GM11168 (cell line): ENCODE results near the gene OR13G1.
"Not testable (repeated sequence)": the region's sequence is repeated elsewhere in the genome, so short reads cannot be mapped to it uniquely, and the experiment has no call there.

Source experiments
- in situ Hi-C: fragments of 300-500 bp; cut with MboI; formaldehyde crosslinking; loops from one replicate; pipeline ENCODE4 v1.12.0; 2022; ENCODE audit warnings: low sequenced_read_pairs; ENCODE audit not compliant: unreplicated experiment

The OR13G1 gene

DNA sequence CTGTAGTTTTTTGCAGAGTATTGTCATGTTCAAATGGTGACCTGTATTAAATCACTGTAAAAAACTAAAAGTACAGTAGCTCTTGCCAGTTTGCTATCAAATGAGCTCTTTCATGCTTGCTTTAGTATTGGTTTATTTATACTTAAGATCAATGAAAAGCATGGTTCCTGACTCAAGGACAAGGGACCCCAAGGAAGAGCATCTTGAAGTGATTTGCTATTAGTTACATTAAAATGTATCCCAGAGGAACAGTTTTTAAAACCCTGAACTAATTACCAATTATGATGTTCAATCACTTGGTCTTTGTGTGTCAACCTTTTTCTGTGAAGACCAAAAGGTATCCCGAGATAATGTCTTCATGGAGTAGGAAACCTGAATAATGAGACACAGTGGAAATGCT lies at the start of gene OR13G1:
TSS of gene OR13G1 (minus strand) at position 101 of the 400 bp plus-strand sequence. CDS start 6,698 bp downstream, outside the sequence.
- in situ Hi-C loops = no loop called here

GRCh38 chr1:247721222-247721621 lies 41.7 kb upstream of the OR13G1 start:
- in situ Hi-C loops = no loop called here

GRCh38 chr1:247716546-247716945 lies 37.0 kb upstream of the OR13G1 start, which contains the start of gene OR6F1:
Gene OR6F1, minus strand, starts transcription at chr1:247716646. Its CDS starts 3,891 bp downstream, at chr1:247712755.
- in situ Hi-C loops = no loop called here

- in situ Hi-C loops = no loop called here
Observed at GRCh38 chr1:247713753-247714152, 34.2 kb upstream of the OR13G1 start.

DNA sequence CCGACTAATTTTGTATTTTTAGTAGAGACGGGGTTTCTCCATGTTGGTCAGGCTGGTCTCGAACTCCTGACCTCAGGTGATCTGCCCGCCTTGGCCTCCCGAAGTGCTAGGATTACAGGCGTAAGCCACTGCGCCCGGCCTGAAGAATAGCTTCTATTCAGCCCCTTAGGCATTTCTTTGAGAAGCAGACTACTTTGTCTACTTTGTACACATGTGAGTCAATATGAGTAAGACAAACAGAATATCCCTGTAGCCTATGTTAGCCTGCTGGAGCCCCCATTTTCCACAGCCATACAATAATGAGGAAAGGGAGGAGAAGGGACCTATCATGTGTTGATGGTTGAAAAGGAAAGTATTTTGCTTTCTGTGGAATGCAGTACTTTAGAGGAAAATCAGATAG lies 31.1 kb upstream of the OR13G1 start:
- in situ Hi-C loops = not testable (repeated sequence)

- in situ Hi-C loops = no loop called here
Observed at GRCh38 chr1:247701338-247701737, 21.8 kb upstream of the OR13G1 start.

GRCh38 chr1:247681288-247681897 lies 1.9 kb upstream of the OR13G1 start:
- in situ Hi-C loops = no loop called here

DNA sequence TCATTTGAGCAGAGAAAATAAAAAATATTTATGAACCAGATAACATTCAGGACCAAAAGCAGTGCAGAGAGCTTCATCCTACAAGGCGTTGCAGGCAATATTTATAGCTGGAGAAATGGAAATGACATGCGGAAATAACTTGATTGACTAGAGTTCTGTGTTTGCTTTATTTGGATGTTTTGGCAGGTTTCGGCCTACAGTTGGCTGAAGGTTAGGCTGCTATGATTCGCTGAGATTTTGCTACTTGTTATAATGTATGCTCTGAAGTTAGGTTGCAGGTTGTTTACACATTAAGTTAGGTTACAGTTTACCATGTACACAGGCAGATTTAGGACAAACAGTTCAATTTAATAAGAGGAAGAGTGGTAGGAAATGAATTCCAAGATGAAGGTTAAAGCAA lies 632 bp upstream of the OR13G1 start:
- in situ Hi-C loops = no loop called here

DNA sequence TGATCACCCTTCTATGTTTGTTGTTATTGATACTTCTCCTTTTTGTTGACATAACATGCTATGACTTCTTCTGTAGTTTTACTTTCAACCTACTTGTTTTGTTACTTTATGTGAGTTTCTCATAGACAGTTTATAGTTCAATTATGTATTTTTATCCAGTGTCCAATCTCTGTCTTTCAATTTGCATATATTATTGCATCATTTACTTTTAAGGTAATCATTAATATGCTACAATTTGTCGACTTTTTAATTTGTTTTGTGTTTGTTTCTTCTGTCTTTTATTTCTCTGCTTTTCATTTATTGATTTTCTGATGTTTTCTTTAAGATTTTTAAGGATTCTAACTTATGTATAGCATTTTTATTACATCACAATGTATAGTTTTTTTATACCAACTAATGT lies 10.3 kb downstream of the OR13G1 start:
- in situ Hi-C loops = no loop called here

DNA sequence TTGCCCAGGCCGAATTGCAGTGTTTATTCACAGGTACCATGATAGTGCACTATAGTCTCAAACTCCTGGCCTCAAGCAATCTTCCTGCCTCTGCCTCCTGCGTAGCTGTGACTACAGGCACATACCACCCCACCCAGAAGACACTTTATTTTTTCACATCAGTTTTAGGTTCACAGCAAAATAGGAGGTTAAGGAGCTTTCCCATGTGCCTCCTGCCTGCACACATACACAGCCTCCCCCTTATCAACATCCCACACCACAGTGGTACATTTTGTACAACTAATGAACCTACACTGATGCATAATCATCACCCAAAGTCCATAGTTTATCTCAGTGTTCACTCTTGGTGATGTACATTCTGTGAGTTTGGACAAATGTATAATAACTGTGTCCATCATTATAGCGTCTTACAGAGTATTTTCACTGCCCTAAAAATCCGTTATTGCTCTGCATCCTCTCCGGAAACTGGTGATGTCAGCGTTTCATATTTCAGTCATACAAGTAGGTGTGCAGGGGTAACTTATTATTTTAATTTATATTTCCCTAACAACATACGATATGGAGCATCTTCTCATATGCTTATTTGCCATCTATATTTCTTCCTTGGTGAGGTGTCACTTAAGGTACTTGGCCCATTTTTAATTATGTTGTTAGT lies 23.2 kb downstream of the OR13G1 start:
- in situ Hi-C loops = no loop called here

DNA sequence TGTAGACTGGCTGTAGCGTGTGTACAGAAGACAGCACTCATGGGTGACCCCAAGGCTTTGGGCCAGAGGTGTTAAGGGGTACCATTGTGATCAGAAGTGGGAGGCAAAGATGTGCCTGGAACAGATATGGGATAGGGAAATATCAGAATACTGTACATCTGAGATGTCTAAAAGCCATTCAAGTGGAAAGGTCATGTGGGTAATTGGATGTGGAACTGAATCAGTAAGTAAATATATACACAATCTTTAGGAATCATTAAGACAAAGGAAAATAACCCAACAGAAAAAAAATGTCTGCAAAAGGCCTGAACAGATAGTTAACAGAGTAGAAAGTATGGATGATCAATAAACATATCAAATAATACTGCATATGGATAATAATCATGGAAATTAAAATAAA lies 26.5 kb downstream of the OR13G1 start:
- in situ Hi-C loops = no loop called here

DNA sequence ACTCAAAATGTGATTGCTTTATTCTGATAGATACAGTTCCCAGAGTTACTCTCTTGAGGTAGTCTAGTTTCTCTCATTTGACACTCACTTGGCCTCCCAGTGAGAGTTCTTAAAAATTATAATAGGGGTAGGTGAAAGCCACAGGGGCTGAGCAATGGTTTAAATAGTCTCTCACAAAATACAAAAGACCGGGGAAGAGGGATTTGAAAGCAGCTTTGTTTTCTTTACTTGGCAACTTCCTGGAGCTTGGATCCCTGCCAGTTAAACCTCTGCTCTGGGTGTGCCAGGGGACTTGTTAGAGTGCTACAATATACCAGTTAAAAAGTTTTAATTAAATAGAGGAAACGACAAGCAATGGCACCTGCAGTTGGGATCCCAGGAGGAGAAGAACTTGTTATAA lies 31.7 kb downstream of the OR13G1 start:
- in situ Hi-C loops = no loop called here

GRCh38 chr1:247646867-247647266 lies 32.7 kb downstream of the OR13G1 start:
- in situ Hi-C loops = no loop called here

DNA sequence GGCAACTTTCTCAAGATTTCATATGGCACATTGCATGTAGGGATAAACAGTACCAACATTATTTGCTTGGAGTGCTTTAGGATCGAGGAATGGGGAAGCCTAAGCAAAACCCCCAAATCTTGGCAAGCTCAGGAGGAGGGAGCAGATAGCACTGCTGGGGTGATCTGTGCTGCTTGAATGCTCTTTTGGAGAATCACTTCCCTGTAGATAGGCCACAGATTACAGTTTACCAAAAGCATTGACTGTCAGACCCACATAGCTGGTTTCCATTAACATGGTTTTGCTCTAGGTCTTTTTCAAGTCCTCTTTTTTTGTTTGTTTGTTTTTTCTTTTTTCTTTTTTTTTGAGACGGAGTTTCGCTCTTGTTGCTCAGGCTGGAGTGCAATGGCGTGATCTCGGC lies 36.8 kb downstream of the OR13G1 start:
- in situ Hi-C loops = no loop called here

- in situ Hi-C loops = no loop called here
Observed at GRCh38 chr1:247639381-247639981, 40.1 kb downstream of the OR13G1 start.

DNA sequence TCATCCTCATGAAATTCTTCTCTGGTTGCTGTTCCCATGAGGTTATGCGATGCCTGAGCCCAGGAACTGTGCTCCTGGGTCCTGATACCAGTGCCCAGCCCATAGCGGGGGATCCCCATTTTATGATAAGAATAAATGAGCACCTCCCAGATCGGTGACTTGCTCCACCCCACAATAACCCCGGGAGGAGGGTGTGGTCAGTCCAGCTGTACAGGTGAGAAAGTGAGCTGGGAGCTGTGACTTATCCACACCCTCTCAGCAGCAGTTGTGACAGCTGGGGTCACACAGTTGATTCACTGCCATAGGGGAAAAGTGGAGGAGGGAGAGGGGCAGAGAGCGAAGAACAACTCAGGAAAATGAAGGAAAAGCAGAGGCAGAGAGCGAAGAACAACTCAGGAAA lies 40.8 kb downstream of the OR13G1 start:
- in situ Hi-C loops = no loop called here

DNA sequence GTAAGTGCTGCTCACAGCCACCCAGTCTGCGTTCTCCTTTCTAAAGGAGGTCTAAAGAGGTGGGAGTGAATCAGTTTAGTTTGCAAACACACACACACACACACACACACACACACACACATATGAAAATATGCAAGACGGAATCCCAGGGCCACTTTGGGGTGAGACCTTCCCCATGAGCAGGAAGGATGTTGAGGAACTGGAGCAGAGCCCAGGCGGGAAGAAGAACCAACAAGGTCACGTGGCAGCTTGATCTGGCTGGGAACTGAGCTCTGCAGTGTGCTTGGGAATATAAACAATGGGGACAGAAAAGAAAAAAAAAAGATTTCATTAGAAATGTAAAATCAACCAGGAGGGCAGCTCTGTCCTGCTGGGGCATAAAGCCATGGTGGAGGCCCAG lies 41.5 kb downstream of the OR13G1 start:
- in situ Hi-C loops = no loop called here

- in situ Hi-C loops = no loop called here
Observed at GRCh38 chr1:247627951-247628350, 51.6 kb downstream of the OR13G1 start.
